Epithelial cell of esophagus (primary cell): Measurements from ENCODE around the gene CRAT.

Experiments used
- DNase-seq: peaks from one replicate; pipeline ENCODE4 v3.0.0; 2010; ENCODE audit warnings: low read depth
- H3K4me3 ChIP-seq: 2 replicates; pipeline ENCODE4 v1.5.1; 2011; ENCODE audit warnings: mild to moderate bottlenecking, low read length, control low read depth
- TF ChIP-seq, protein P1 (sequence below): IDR thresholded peaks from 2 replicates; pipeline ENCODE4 v1.5.1; 2011; ENCODE audit warnings: low read depth, mild to moderate bottlenecking, low read length, control low read depth, inconsistent platforms; ENCODE audit not compliant: insufficient read depth; ENCODE audit errors: missing control alignments

Gene CRAT

GRCh38 chr9:129108083-129108804 lies 2.3 kb downstream of the CRAT start:
- DNase-seq: no peak
- H3K4me3 ChIP-seq: no peak overlapping the region
- TF ChIP-seq, protein P1, sequence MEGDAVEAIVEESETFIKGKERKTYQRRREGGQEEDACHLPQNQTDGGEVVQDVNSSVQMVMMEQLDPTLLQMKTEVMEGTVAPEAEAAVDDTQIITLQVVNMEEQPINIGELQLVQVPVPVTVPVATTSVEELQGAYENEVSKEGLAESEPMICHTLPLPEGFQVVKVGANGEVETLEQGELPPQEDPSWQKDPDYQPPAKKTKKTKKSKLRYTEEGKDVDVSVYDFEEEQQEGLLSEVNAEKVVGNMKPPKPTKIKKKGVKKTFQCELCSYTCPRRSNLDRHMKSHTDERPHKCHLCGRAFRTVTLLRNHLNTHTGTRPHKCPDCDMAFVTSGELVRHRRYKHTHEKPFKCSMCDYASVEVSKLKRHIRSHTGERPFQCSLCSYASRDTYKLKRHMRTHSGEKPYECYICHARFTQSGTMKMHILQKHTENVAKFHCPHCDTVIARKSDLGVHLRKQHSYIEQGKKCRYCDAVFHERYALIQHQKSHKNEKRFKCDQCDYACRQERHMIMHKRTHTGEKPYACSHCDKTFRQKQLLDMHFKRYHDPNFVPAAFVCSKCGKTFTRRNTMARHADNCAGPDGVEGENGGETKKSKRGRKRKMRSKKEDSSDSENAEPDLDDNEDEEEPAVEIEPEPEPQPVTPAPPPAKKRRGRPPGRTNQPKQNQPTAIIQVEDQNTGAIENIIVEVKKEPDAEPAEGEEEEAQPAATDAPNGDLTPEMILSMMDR: no peak

GRCh38 chr9:129107651-129108050 lies 2.9 kb downstream of the CRAT start:
- no peak for DNase-seq
- H3K4me3 ChIP-seq: no peak overlapping the region
- TF ChIP-seq, protein P1: no peak

DNA sequence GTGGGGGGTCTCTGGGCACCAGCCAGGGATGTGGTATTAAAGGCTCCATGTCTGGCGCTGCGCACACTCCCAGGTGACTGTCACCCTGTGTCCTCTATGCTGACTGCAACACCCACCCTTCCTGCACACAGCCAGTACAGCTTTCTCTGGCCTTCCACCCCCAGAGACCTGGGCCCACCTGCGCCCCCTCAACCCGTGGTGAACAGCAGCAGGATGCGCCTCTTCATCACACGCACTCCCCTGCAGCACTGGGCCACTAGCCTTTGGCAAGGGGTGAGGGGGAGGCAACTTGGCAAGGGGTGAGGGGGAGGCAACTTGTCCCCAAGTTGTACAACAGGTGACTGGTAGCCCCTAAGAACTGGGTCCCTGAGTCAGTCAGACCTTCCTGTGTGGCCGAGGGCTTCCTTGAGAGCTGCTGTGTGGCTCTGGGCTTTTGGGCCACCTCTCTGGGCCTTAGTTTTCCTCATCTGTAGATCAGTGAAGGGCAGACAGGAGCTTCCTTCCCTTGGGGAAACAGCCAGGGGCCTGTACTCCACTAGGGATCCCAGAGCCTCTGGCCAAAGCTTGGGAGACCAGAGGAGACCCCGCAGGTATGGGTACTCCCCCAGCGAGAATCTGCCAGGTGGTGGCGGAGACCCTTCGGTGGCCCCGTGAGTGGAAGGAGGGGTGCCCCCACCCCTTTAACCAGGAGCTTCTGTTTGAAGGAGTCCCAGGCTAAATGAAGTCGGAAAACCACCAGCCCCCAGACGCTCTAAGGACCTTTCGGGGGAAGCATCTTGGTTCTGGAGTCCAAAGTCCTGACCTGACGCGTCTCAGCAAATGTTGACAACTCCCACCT lies 4.5 kb downstream of the CRAT start:
- TF ChIP-seq, protein P1: no peak
- no peak for DNase-seq
- no peak overlapping the region for H3K4me3 ChIP-seq

DNA sequence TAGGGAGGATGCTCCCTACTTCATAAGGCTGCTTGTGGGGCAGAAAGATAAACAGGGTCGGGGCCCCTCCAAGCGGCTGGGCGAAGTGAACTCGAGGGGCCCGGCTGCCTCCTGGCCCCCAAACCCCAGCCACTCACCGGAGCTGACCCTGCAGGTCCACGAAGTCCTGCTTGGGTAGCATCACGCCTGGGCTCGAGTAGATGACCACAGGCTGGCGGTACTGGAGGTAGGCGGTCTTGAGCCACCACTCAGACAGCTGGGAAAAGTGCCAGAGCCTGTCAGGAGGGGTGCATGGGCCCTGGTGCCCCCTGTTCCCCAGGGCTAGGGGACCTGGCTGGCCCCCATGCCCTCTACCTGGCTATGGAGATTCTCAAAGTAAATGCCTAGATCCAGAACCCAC lies 6.5 kb downstream of the CRAT start:
- TF ChIP-seq, protein P1: no peak
- DNase-seq: no peak
- no peak overlapping the region for H3K4me3 ChIP-seq

DNA sequence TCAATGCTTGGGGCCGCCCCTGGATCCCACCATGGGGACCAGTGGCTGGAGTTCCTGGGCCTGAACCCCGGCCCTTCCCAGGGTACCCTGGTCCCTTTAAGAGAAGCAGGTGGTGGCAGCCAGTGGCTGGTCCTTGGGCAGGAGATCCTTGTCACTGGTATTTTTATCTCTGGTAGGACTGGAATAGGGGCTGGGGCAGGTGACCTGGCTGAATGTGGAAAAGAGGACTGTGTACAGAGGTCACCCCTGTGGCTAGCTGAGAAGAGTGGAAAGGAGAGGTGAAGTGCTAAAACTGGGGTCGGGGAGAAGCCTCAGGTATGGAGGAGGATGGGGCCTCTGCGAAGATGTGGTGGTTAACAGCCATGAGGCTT lies 7.0 kb downstream of the CRAT start:
- TF ChIP-seq, protein P1: no peak
- no peak overlapping the region for H3K4me3 ChIP-seq
- no peak for DNase-seq

DNA sequence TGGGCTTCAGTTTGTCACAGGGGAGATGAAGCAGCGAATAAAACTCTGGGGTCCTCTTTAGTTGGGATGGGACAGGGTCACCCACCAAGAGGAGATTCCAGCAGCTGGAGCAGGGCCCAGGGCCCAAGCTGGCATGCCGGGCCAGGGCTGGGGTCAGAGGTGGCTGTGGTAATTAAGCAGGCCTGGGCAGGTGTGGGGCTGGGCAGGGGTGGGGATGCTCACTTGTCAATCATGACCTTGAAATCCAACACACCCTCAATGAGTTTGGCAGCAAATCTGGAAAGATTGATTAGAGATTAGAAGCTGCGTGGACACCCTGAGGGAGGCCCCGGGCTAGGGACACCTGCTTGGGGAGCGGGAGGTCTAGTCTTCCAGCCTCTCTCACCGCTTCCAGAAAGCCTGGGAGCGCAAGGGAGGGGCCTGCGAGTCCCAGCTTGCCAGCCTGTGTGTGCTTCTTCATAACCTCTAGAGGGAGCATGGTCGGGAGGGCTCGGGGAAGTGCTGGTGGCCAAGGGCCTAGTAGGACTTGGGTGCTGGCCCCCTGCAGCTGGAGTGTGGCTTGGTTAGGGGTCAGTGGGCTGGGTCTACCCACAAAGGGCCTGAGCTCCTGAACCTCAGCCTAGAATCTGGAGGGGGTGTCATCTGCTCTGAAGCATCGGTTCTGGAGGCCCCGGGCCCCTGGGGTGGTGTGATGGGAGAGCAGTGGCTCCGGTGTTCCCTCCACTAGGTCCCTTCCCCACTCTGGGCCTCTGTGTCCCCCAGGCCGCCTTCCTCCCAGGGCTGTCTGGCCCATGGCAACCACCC lies 7.6 kb downstream of the CRAT start:
- peak; percentile 80 for DNase-seq
- TF ChIP-seq, protein P1: peak; percentile 76

More for the DNA sequence above, 7.6 kb downstream of the CRAT start:
- H3K4me3 ChIP-seq: no peak overlapping the region
